B cell (primary cell): ENCODE measurements around the gene HTRA1.

Experiments
- EZH2 ChIP-seq: IDR thresholded peaks from 2 replicates; pipeline ENCODE4 v1.6.1; 2012; ENCODE audit warnings: borderline replicate concordance, low read depth, mild to moderate bottlenecking, moderate library complexity, low read length; ENCODE audit not compliant: insufficient read depth, poor library complexity, severe bottlenecking
- TF ChIP-seq, protein P1 (sequence below): fragments of 200-600 bp; IDR thresholded peaks from one replicate; pipeline ENCODE4 v1.8.0; 2022; ENCODE audit warnings: antibody characterized with exemption, mild to moderate bottlenecking

DNA sequence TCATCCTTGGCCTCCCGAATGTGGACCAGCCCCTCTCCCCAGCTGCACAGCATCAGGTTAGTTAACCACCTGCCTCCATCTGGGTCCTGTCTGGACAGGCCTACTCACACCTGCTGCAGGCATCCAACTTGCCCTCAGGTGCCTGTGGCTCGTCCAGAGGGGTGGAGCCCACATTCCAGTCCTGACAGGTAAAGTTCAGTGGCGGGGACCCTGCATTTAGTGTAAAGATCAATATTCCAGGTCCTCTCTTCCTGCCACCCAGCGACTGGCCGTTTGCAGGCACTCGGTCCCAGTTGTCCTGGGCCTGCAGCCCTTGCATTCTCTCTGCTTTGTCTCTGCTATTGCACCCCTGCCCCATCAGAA, 15.0 kb downstream of the HTRA1 start:
- TF ChIP-seq, protein P1, sequence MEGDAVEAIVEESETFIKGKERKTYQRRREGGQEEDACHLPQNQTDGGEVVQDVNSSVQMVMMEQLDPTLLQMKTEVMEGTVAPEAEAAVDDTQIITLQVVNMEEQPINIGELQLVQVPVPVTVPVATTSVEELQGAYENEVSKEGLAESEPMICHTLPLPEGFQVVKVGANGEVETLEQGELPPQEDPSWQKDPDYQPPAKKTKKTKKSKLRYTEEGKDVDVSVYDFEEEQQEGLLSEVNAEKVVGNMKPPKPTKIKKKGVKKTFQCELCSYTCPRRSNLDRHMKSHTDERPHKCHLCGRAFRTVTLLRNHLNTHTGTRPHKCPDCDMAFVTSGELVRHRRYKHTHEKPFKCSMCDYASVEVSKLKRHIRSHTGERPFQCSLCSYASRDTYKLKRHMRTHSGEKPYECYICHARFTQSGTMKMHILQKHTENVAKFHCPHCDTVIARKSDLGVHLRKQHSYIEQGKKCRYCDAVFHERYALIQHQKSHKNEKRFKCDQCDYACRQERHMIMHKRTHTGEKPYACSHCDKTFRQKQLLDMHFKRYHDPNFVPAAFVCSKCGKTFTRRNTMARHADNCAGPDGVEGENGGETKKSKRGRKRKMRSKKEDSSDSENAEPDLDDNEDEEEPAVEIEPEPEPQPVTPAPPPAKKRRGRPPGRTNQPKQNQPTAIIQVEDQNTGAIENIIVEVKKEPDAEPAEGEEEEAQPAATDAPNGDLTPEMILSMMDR = no peak
- TF ChIP-seq EZH2 = no peak
